NK-92 (cell line): Measurements from ENCODE around the gene AACS.
"Not testable (repeated sequence)": the region's sequence is repeated elsewhere in the genome, so short reads cannot be mapped to it uniquely, and the experiment has no call there.

Experiments used
- DNase-seq: peaks from one replicate; lab custom pipeline; 2025; ENCODE audit not compliant: unreplicated experiment; lab: John Stamatoyannopoulos, UW

The AACS gene

GRCh38 chr12:125065021-125065918 lies at the start of gene AACS:
AACS (plus strand) TSS chr12:125065435; CDS start chr12:125065585, 150 bp downstream.
- peak; percentile 17 for DNase-seq

- DNase-seq, result no peak
Observed at GRCh38 chr12:125015680-125016310, 49.4 kb upstream of the AACS start.

- DNase-seq, result no peak
Observed at GRCh38 chr12:125017801-125018200, 47.4 kb upstream of the AACS start.

GRCh38 chr12:125018356-125018755 lies 46.9 kb upstream of the AACS start:
- no peak for DNase-seq

GRCh38 chr12:125021096-125021495 lies 44.1 kb upstream of the AACS start:
- DNase-seq, result no peak

- no peak for DNase-seq
Observed at GRCh38 chr12:125021771-125022170, 43.5 kb upstream of the AACS start.

- DNase-seq, result no peak
Observed at GRCh38 chr12:125023065-125023464, 42.2 kb upstream of the AACS start.

GRCh38 chr12:125024949-125025563 lies 40.2 kb upstream of the AACS start:
- no peak for DNase-seq

- no peak for DNase-seq
Observed at GRCh38 chr12:125025606-125026235, 39.5 kb upstream of the AACS start.

GRCh38 chr12:125028106-125028505 lies 37.1 kb upstream of the AACS start:
- no peak for DNase-seq

GRCh38 chr12:125029761-125030358 lies 35.4 kb upstream of the AACS start:
- DNase-seq, result no peak

- DNase-seq, result not testable (repeated sequence)
Observed at GRCh38 chr12:125031471-125031870, 33.8 kb upstream of the AACS start.

GRCh38 chr12:125032466-125033152 lies 32.6 kb upstream of the AACS start:
- no peak for DNase-seq

- DNase-seq, result no peak
Observed at GRCh38 chr12:125033288-125033687, 31.9 kb upstream of the AACS start.

- DNase-seq, result no peak
Observed at GRCh38 chr12:125038976-125039625, 26.1 kb upstream of the AACS start.

GRCh38 chr12:125049093-125049458 lies 16.2 kb upstream of the AACS start:
- DNase-seq, result no peak

GRCh38 chr12:125050446-125050845 lies 14.8 kb upstream of the AACS start:
- no peak for DNase-seq

- DNase-seq, result no peak
Observed at GRCh38 chr12:125050868-125051267, 14.4 kb upstream of the AACS start.

GRCh38 chr12:125053821-125054220 lies 11.4 kb upstream of the AACS start:
- no peak for DNase-seq

GRCh38 chr12:125055591-125055990 lies 9.6 kb upstream of the AACS start:
- DNase-seq, result no peak
